Transverse colon (tissue), 4 donors: ENCODE results near the gene GOPC.

Experiments
- CTCF ChIP-seq, 5 experiments: fragments of 200-600 bp in 3 of 5; fragments of 450-650 bp in 2 of 5; sonication (generic) in 3 of 5; IDR thresholded peaks; 1 replicate in 2 of 5; 2 replicates in 3 of 5; pipeline ENCODE4 v1.5.1; 2016 to 2017; ENCODE audit warnings: antibody characterized with exemption in 5 of 5, inconsistent platforms in 3 of 5, mild to moderate bottlenecking in 2 of 5, moderate library complexity in 1 of 5
- EP300 ChIP-seq: sonication (generic); formaldehyde crosslinking; IDR thresholded peaks from one replicate; pipeline ENCODE4 v1.6.1; 2017; ENCODE audit warnings: antibody characterized with exemption, low read depth
- POLR2A ChIP-seq: fragments of 450-650 bp; IDR thresholded peaks from one replicate; pipeline ENCODE4 v1.6.1; 2016; ENCODE audit warnings: antibody characterized with exemption, mild to moderate bottlenecking, moderate library complexity
- POLR2AphosphoS5 ChIP-seq, 3 donors: sonication (generic); formaldehyde crosslinking; IDR thresholded peaks; one replicate each; pipeline ENCODE4 v1.6.1; 2016; ENCODE audit warnings: antibody characterized with exemption in 3 of 3

GRCh38 chr6:117613920-117614560 lies 11.7 kb upstream of the GOPC start:
- TF ChIP-seq CTCF (IDR thresholded peaks at IDR 0.05) (no peak), POLR2A (no peak), POLR2AphosphoS5 (IDR thresholded peaks at IDR 0.05) (no peak), EP300 (no peak)
